H1 (cell line): ENCODE results near the gene ZNF680. TPM values are rescaled to one million over a fixed set of nuclear protein-coding genes. Genes with fewer than 3 reads are reported as not detected.

ENCODE experiments used
- CTCF ChIA-PET: fragments of 300-600 bp; sonication (Branson Sonifier 250); formaldehyde crosslinking; loops from one replicate; lab custom pipeline; 2021; ENCODE audit not compliant: partially characterized antibody; lab: Charles Lee
- POLR2A ChIA-PET: fragments of 300-600 bp; sonication (Branson Sonifier 250); formaldehyde crosslinking; loops from one replicate; lab custom pipeline; 2021; ENCODE audit warnings: inconsistent platforms; ENCODE audit not compliant: partially characterized antibody; lab: Charles Lee
- DNase-seq, 2 experiments: peaks; one replicate each; pipeline versions ENCODE4 v3.0.0 to v3.0.0-alpha.2; 2010 to 2022; ENCODE audit warnings: low spot score in 2 of 2, low read depth in 1 of 2, mixed read lengths in 1 of 2
- FAIRE-seq: peaks from 2 replicates; lab custom pipeline; 2011; peaks lifted over from hg19 to GRCh38; lab: Jason Lieb, UNC
- H2AFZ ChIP-seq: 2 replicates; pipeline ENCODE4 v1.8.1; 2012; ENCODE audit warnings: low read length, inconsistent platforms
- H2AK5ac ChIP-seq: 2 replicates; pipeline ENCODE4 v1.6.1; 2013; ENCODE audit warnings: low read depth, low read length
- H2BK120ac ChIP-seq: replicated peaks from 2 replicates; pipeline ENCODE3; 2013; ENCODE audit warnings: low read depth, low read length, inconsistent platforms
- H2BK12ac ChIP-seq: 2 replicates; pipeline ENCODE4 v1.6.1; 2013; ENCODE audit warnings: low read depth, low read length
- H2BK15ac ChIP-seq: 2 replicates; pipeline ENCODE4 v1.6.1; 2013; ENCODE audit warnings: low read length
- H2BK20ac ChIP-seq: 2 replicates; pipeline ENCODE4 v1.6.1; 2013; ENCODE audit warnings: low read length
- H2BK5ac ChIP-seq: 2 replicates; pipeline ENCODE4 v1.6.1; 2013; ENCODE audit warnings: low read depth, low read length
- H3K14ac ChIP-seq: 2 replicates; pipeline ENCODE4 v1.6.1; 2013; ENCODE audit warnings: inconsistent platforms; ENCODE audit not compliant: insufficient read length
- H3K18ac ChIP-seq: 2 replicates; pipeline ENCODE4 v1.6.1; 2013; ENCODE audit warnings: low read length; ENCODE audit errors: extremely low read depth
- H3K23ac ChIP-seq: 2 replicates; pipeline ENCODE4 v1.6.1; 2013; ENCODE audit warnings: inconsistent platforms; ENCODE audit not compliant: insufficient read length
- H3K23me2 ChIP-seq: 2 replicates; pipeline ENCODE4 v1.6.1; 2013; ENCODE audit warnings: low read depth, low read length
- H3K27ac ChIP-seq: 2 replicates; pipeline ENCODE4 v1.6.1; 2011; ENCODE audit warnings: low read depth, low read length, inconsistent platforms
- H3K27me3 ChIP-seq, 4 experiments: replicated peaks in 1 of 4; 1 replicate in 1 of 4; 2 replicates in 3 of 4; pipeline versions ENCODE4 v1.6.1 to v1.8.1; 2011 to 2013; ENCODE audit warnings: low read length in 3 of 4, mild to moderate bottlenecking in 3 of 4, inconsistent platforms in 2 of 4, mixed read lengths in 2 of 4, moderate library complexity in 1 of 4; ENCODE audit not compliant: control insufficient read depth in 3 of 4, insufficient read depth in 3 of 4; ENCODE audit errors: extremely low read depth in 1 of 4
- H3K36me3 ChIP-seq, 4 experiments: 2 replicates each; pipeline versions ENCODE4 v1.6.1 to v1.8.1; 2011 to 2013; ENCODE audit warnings: mild to moderate bottlenecking in 4 of 4, low read length in 3 of 4, moderate library complexity in 2 of 4, control low read depth in 1 of 4, inconsistent platforms in 1 of 4; ENCODE audit not compliant: insufficient read depth in 4 of 4, control insufficient read depth in 2 of 4
- H3K4ac ChIP-seq: replicated peaks from 2 replicates; pipeline ENCODE3; 2013; ENCODE audit warnings: low read length, low read depth, mixed read lengths, inconsistent platforms; ENCODE audit not compliant: insufficient read length
- H3K4me1 ChIP-seq, 4 experiments: replicated peaks in 1 of 4; 1 replicate in 1 of 4; 2 replicates in 3 of 4; pipeline versions ENCODE4 v1.6.1 to v1.8.1; 2011 to 2013; ENCODE audit warnings: low read length in 3 of 4, inconsistent platforms in 2 of 4, mixed read lengths in 1 of 4; ENCODE audit not compliant: insufficient read depth in 4 of 4, control insufficient read depth in 3 of 4
- H3K4me2 ChIP-seq, 2 experiments: 2 replicates each; pipeline versions ENCODE4 v1.6.1 to v1.8.1; 2011 to 2013; ENCODE audit warnings: low read depth in 2 of 2, low read length in 2 of 2, control low read depth in 1 of 2, inconsistent platforms in 1 of 2, mild to moderate bottlenecking in 1 of 2; ENCODE audit not compliant: insufficient read depth in 1 of 2
- H3K4me3 ChIP-seq, 4 experiments: fragments of 200-600, 300-600 bp in 1 of 4; sonication (generic), shearing (Covaris generic), sonication (Bioruptor Twin) in 1 of 4; 2 replicates each; pipeline versions ENCODE4 v1.5.1 to v1.8.1; 2011 to 2016; ENCODE audit warnings: low read length in 4 of 4, low read depth in 3 of 4, control low read depth in 2 of 4, inconsistent platforms in 2 of 4, mild to moderate bottlenecking in 2 of 4, mixed read lengths in 1 of 4, moderate library complexity in 1 of 4; ENCODE audit not compliant: insufficient read depth in 2 of 4; ENCODE audit errors: extremely low read depth in 1 of 4
- H3K56ac ChIP-seq: replicated peaks from 2 replicates; pipeline ENCODE3; 2013; ENCODE audit warnings: low read depth, mild to moderate bottlenecking, mixed read lengths, low read length, inconsistent platforms; ENCODE audit not compliant: insufficient read length
- H3K79me1 ChIP-seq: 2 replicates; pipeline ENCODE4 v1.6.1; 2013; ENCODE audit warnings: low read depth, low read length, control low read depth
- H3K79me2 ChIP-seq, 2 experiments: 2 replicates each; pipeline versions ENCODE4 v1.6.1 to v1.8.1; 2012 to 2013; ENCODE audit warnings: low read length in 2 of 2, mild to moderate bottlenecking in 2 of 2, inconsistent platforms in 1 of 2; ENCODE audit not compliant: insufficient read depth in 2 of 2, control insufficient read depth in 1 of 2
- H3K9ac ChIP-seq, 4 experiments: replicated peaks in 1 of 4; 1 replicate in 1 of 4; 2 replicates in 3 of 4; pipeline versions ENCODE4 v1.6.1 to v1.8.1; 2011 to 2013; ENCODE audit warnings: low read depth in 3 of 4, low read length in 3 of 4, control low read depth in 2 of 4, mild to moderate bottlenecking in 2 of 4, moderate library complexity in 2 of 4, inconsistent platforms in 1 of 4; ENCODE audit errors: extremely low read depth in 1 of 4
- H3K9me3 ChIP-seq, 2 experiments: 2 replicates each; pipeline versions ENCODE4 v1.6.1 to v1.8.1; 2012 to 2013; ENCODE audit warnings: mild to moderate bottlenecking in 2 of 2, moderate library complexity in 2 of 2, control low read depth in 1 of 2, inconsistent platforms in 1 of 2, low read depth in 1 of 2, low read length in 1 of 2, mixed read lengths in 1 of 2; ENCODE audit not compliant: insufficient read depth in 2 of 2
- H4K20me1 ChIP-seq, 2 experiments: replicated peaks in 1 of 2; 2 replicates each; pipeline versions ENCODE3 to v1.8.1; 2011 to 2013; ENCODE audit warnings: inconsistent platforms in 2 of 2, low read length in 2 of 2, mild to moderate bottlenecking in 1 of 2; ENCODE audit not compliant: insufficient read depth in 2 of 2, control insufficient read depth in 1 of 2
- H4K5ac ChIP-seq: 2 replicates; pipeline ENCODE4 v1.6.1; 2013; ENCODE audit warnings: low read length, low read depth, mixed read lengths, inconsistent platforms; ENCODE audit not compliant: insufficient read length
- H4K8ac ChIP-seq: 2 replicates; pipeline ENCODE4 v1.8.0; 2013; ENCODE audit warnings: mild to moderate bottlenecking, moderate library complexity, low read length, inconsistent platforms; ENCODE audit not compliant: insufficient read depth; ENCODE audit errors: extremely low read depth
- H4K91ac ChIP-seq: replicated peaks from 2 replicates; pipeline ENCODE3; 2013; ENCODE audit warnings: low read length, mixed read lengths, inconsistent platforms; ENCODE audit not compliant: insufficient read length
- EZH2 ChIP-seq: fragments of 200-600 bp; sonication (generic); IDR thresholded peaks from 2 replicates; pipeline ENCODE4 v1.7.1; 2012; ENCODE audit warnings: low read depth, mild to moderate bottlenecking, moderate library complexity, low read length, inconsistent platforms; ENCODE audit not compliant: severe bottlenecking
- GTF2F1 ChIP-seq: IDR thresholded peaks from 2 replicates; pipeline ENCODE4 v1.6.1; 2012; ENCODE audit warnings: low read depth, low read length, improper control_type of control experiment, borderline replicate concordance
- HDAC2 ChIP-seq, 2 experiments: fragments of 300-600 bp in 1 of 2; sonication (generic) in 1 of 2; IDR thresholded peaks; 2 replicates each; pipeline ENCODE4 v1.6.1; 2011 to 2012; ENCODE audit warnings: low read depth in 2 of 2, low read length in 2 of 2, mild to moderate bottlenecking in 2 of 2, moderate library complexity in 2 of 2, borderline replicate concordance in 1 of 2, inconsistent platforms in 1 of 2
- RFX5 ChIP-seq: IDR thresholded peaks from 2 replicates; pipeline ENCODE4 v1.6.1; 2011; ENCODE audit warnings: low read depth, low read length, improper control_type of control experiment, borderline replicate concordance
- SIX5 ChIP-seq: IDR thresholded peaks from 2 replicates; pipeline ENCODE4 v1.6.1; 2011; ENCODE audit warnings: mild to moderate bottlenecking, low read depth, low read length
- SP2 ChIP-seq: IDR thresholded peaks from 2 replicates; pipeline ENCODE4 v1.6.1; 2012; ENCODE audit warnings: mild to moderate bottlenecking, low read length, inconsistent platforms
- TEAD4 ChIP-seq: IDR thresholded peaks from 2 replicates; pipeline ENCODE4 v1.6.1; 2012; ENCODE audit warnings: low read depth, low read length, inconsistent platforms, mixed read lengths
- WGBS, 2 experiments: shearing (Covaris generic) in 1 of 2; methylation state at CpG; one replicate each; pipeline versions ENCODE4 v1.1.6 to v1.1.7; 2013 to 2015; ENCODE audit warnings: low lambda C conversion rate in 2 of 2, mixed read lengths in 2 of 2, inconsistent platforms in 1 of 2, low coverage in 1 of 2, missing lambda C conversion rate in 1 of 2; ENCODE audit not compliant: insufficient replicate concordance in 2 of 2, insufficient coverage in 1 of 2, insufficient read length in 1 of 2; ENCODE audit errors: extremely low coverage in 1 of 2, missing lambda C conversion rate in 1 of 2; 5-methylcytosine and 5-hydroxymethylcytosine counted together
- polyA plus RNA-seq, 7 experiments: library from polyadenylated mRNA; depleted of rRNA in 3 of 7; stranded (reverse) in 5 of 7; unstranded in 2 of 7; fragments of >200 nt in 5 of 7; fragments of 200-250 nt in 2 of 7; gene quantifications; 1 replicate in 5 of 7; 2 replicates in 1 of 7; 4 replicates in 1 of 7; pipeline versions ENCODE4 v1.2.1 to v1.2.3, GENCODE V29; 2011 to 2013; ENCODE audit warnings: missing spikeins in 2 of 7, mixed read lengths in 2 of 7
- total RNA-seq: library from RNA; stranded (reverse); fragmentation: NEBNext Ultra II Directional; extraction: Animal tissue kit (Norgen Biotek cat#: 25700); gene quantifications from 2 replicates; pipeline ENCODE4 v1.2.1, GENCODE V29; 2021
- TF ChIP-seq, protein P1 (sequence below): IDR thresholded peaks from 2 replicates; pipeline ENCODE4 v1.6.1; 2012; ENCODE audit warnings: inconsistent platforms
- TF ChIP-seq, protein P2 (sequence below): IDR thresholded peaks from 2 replicates; pipeline ENCODE4 v1.6.1; 2011; ENCODE audit warnings: low read depth, mild to moderate bottlenecking, low read length; ENCODE audit not compliant: insufficient read depth

The ZNF680 gene
- total and polyA plus RNA-seq, 2 of the 8 experiments (the other 6 are each of a cell fraction or from before 2014, with no cell fraction given), result 15.3 TPM; not detected in 1

DNA sequence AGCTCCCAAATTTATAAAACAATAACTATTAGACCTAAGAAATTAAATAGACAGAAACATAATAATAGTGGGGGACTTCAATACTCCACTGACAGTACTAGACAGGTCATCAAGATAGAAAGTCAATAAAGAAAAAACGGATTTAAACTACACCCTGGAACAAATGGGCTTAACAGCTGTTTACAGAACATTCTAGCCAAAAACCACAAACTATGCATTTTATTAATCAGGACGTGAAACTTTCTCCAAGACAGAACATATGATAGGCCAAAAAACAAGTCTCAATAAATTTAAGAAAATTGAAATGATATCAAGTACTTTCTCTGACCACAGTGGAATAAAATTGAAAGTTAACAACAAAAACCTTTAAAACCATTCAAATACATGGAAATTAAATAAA is 46.4 kb downstream of the ZNF680 start:
- H3K4me1 ChIP-seq, result no peaks in the 10 kb centered on the region
- no peak overlapping the region for H3K4ac ChIP-seq
- no peak overlapping the region for H3K23ac ChIP-seq
- H4K8ac ChIP-seq, result no peak overlapping the region
- peaks cover 23 to 41% of the 10 kb centered on the region in 2 experiments for H3K9me3 ChIP-seq
- no peak overlapping the region for H2BK120ac ChIP-seq
- no peak overlapping the region for H2AK5ac ChIP-seq
- H4K5ac ChIP-seq, result no peak overlapping the region
- no peak overlapping the region for H3K14ac ChIP-seq
- H2AFZ ChIP-seq, result no peak overlapping the region
- H3K36me3 ChIP-seq, result peaks cover 0 to 22% (median 0%) of the 10 kb centered on the region in 4 experiments; a peak in 2 of 8 replicates
- H3K27me3 ChIP-seq, result no peaks in the 10 kb centered on the region
- FAIRE-seq, result no peak
- no peak overlapping the region for H3K4me3 ChIP-seq
- H4K91ac ChIP-seq, result no peak overlapping the region
- no peak for DNase-seq
- H3K9ac ChIP-seq, result no peak overlapping the region
- no peak overlapping the region for H3K18ac ChIP-seq
- no peak overlapping the region for H3K56ac ChIP-seq
- ChIA-PET CTCF (interaction anchor here (0.9 kb wide), 1 partner anchor 63 kb away, joined by 4 read pairs; no protein-coding TSS in a partner anchor), POLR2A (no interaction called here)
- H2BK20ac ChIP-seq, result no peak overlapping the region
- H2BK5ac ChIP-seq, result no peak overlapping the region
- no peaks in the 10 kb centered on the region for H3K79me1 ChIP-seq
- no peak overlapping the region for H3K27ac ChIP-seq
- H3K79me2 ChIP-seq, result no peaks in the 10 kb centered on the region
- H2BK15ac ChIP-seq, result no peak overlapping the region
- no peaks in the 10 kb centered on the region for H4K20me1 ChIP-seq
- no peaks in the 10 kb centered on the region for H3K23me2 ChIP-seq
- 38% methylated on average over 2 of the region's 2 CpGs; no CpG with 5 or more reads in 1 of the 2 experiments for WGBS, 2 experiments
- H3K4me2 ChIP-seq, result no peak overlapping the region
- no peak for TF ChIP-seq TEAD4
- TF ChIP-seq, protein P1, sequence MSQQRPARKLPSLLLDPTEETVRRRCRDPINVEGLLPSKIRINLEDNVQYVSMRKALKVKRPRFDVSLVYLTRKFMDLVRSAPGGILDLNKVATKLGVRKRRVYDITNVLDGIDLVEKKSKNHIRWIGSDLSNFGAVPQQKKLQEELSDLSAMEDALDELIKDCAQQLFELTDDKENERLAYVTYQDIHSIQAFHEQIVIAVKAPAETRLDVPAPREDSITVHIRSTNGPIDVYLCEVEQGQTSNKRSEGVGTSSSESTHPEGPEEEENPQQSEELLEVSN, result no peak
- no peak for TF ChIP-seq RFX5
- no peak for TF ChIP-seq SIX5
- TF ChIP-seq SP2, result no peak
- TF ChIP-seq GTF2F1, result no peak
- TF ChIP-seq, protein P2, sequence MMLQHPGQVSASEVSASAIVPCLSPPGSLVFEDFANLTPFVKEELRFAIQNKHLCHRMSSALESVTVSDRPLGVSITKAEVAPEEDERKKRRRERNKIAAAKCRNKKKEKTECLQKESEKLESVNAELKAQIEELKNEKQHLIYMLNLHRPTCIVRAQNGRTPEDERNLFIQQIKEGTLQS, result no peak
- TF ChIP-seq EZH2, result no peak
- TF ChIP-seq HDAC2 (IDR thresholded peaks at IDR 0.05; ENCODE audit: borderline replicate concordance in 1 of 2, low read depth in 2 of 2, low read length in 2 of 2), result no peak
- TF ChIP-seq, all 59 proteins: peak for 0
- no peak overlapping the region for H2BK12ac ChIP-seq
